ENCODE results near the gene FOXN3. TPM values are rescaled to one million over a fixed set of nuclear protein-coding genes. Genes with fewer than 3 reads are reported as not detected.

Gene FOXN3
- total and polyA plus RNA-seq, 9 donors, result 56.9 to 172 (median 99.2) TPM

DNA sequence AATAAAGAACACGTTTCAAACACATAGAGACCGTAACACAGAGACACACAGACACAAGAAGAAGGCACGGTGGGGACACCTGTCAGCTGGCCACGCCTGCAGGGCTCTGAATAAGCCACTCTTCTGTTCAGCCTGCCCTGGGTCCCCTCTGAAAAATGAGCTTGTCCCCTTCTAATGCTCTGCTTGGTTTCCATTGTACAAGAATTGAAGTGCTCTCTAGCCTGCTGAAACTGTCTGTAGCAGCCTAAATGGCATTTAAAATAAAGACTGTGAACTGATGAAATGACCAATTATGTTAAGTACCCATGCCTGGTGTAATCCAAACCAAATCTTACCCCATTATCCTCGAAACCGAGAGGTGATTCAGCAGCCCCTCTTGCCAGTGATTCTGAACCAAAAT lies 139.8 kb downstream of the FOXN3 start:
- WGBS, 3 donors, result 86 to 96% (median 96%) methylated on average over 6 of the region's 6 CpGs
- H3K4me1 ChIP-seq (ENCODE audit: insufficient read depth), result peaks cover 2% of the 10 kb centered on the region
- no peaks in the 10 kb centered on the region for H3K36me3 ChIP-seq
- DNase-seq, result no peak
- H3K27me3 ChIP-seq, result no peaks in the 10 kb centered on the region
- H3K4me3 ChIP-seq, result no peak overlapping the region
- no peaks in the 10 kb centered on the region for H3K9me3 ChIP-seq
- intact Hi-C loops (cut with DNase I), result no loop called here
- H3K27ac ChIP-seq, result no peak overlapping the region
- TF ChIP-seq, protein P1, sequence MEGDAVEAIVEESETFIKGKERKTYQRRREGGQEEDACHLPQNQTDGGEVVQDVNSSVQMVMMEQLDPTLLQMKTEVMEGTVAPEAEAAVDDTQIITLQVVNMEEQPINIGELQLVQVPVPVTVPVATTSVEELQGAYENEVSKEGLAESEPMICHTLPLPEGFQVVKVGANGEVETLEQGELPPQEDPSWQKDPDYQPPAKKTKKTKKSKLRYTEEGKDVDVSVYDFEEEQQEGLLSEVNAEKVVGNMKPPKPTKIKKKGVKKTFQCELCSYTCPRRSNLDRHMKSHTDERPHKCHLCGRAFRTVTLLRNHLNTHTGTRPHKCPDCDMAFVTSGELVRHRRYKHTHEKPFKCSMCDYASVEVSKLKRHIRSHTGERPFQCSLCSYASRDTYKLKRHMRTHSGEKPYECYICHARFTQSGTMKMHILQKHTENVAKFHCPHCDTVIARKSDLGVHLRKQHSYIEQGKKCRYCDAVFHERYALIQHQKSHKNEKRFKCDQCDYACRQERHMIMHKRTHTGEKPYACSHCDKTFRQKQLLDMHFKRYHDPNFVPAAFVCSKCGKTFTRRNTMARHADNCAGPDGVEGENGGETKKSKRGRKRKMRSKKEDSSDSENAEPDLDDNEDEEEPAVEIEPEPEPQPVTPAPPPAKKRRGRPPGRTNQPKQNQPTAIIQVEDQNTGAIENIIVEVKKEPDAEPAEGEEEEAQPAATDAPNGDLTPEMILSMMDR (IDR thresholded peaks at IDR 0.05), result no peak
- no peak for TF ChIP-seq POLR2A (IDR thresholded peaks at IDR 0.05)
- TF ChIP-seq EP300 (IDR thresholded peaks at IDR 0.05), result no peak

DNA sequence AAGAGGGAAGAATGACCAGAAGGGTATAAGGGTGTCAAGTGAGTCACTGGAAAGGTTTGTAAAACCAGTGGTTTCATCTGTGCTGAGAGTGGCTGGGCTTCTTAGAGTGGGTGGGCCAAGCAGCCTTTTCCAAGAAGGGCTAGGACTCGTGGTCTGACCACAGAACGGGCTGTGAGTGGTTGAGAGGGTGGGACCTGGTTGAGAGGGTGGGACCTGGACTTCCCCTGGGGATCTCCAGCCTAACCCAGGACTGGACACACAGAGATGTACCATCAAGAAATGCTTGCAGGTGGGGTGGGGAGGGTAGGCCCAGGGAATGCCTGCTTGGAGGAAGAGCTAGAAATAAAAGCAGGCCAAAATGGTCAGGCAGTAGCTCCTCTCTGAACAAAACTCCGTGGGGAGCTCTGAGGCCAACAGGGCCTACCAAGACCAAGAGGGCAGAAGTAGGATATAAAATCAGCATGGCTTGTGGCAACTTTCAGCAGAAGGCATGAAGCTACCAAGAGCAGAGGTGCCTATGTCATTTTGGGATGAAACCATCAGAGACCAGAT lies 140.5 kb downstream of the FOXN3 start:
- WGBS, 3 donors, result 81 to 85% (median 84%) methylated on average over 3 of the region's 3 CpGs
- Histone ChIP-seq H3K9me3 (no peaks in the 10 kb centered on the region), H3K27me3 (no peaks in the 10 kb centered on the region), H3K27ac (no peak overlapping the region), H3K4me3 (no peak overlapping the region), H3K4me1 (ENCODE audit: insufficient read depth) (peaks cover 2% of the 10 kb centered on the region), H3K36me3 (no peaks in the 10 kb centered on the region)
- no peak for DNase-seq
- TF ChIP-seq EP300 (IDR thresholded peaks at IDR 0.05) (no peak), POLR2A (IDR thresholded peaks at IDR 0.05) (no peak)
- TF ChIP-seq, protein P1 (IDR thresholded peaks at IDR 0.05), result no peak
- intact Hi-C loops (cut with DNase I), result no loop called here

DNA sequence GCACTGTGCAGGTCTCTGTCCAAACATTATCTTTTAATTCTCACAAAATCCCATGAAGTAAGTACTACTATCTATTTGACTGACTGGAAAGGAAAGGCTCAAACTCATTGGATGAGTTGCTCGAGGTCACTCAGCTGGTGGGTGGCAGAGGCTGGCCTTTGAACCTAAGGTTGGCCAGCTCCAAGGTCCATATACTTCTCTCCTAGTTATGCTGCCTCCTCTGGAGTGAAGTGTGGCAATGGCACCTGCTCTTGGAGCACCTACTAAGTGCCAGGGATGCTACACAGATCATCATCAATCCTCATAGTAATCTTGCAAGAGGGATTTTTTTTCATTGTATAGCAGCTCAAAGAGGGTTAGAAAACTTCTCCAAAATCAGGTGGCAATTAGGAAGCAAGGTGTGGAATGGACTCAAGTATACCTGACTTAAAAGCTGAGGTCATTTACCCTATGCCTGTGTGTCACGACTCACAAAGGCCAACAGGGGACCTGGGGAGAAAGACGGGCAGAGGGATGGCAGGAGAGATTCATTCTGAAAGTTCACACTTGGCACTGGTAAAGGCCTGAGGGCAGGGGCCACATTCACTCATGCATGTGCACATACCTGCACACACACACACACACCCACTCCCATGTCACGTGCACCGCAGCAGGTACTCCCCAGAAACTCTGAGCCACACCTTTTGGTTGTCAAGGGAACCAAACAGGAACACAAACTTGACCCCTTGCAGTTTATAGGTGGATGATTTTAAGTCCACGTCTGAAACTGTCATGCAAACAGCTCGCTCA lies 146.4 kb downstream of the FOXN3 start:
- 87 to 91% (median 87%) methylated on average over 7 of the region's 7 CpGs for WGBS, 3 donors
- Histone ChIP-seq H3K4me1 (ENCODE audit: insufficient read depth) (peaks cover 25% of the 10 kb centered on the region), H3K4me3 (no peak overlapping the region), H3K27me3 (no peaks in the 10 kb centered on the region), H3K36me3 (no peaks in the 10 kb centered on the region), H3K27ac (no peak overlapping the region), H3K9me3 (no peaks in the 10 kb centered on the region)
- intact Hi-C loops (cut with DNase I), result no loop called here
- no peak for DNase-seq
- no peak for TF ChIP-seq POLR2A (IDR thresholded peaks at IDR 0.05)
- no peak for TF ChIP-seq EP300 (IDR thresholded peaks at IDR 0.05)
- TF ChIP-seq, protein P1 (IDR thresholded peaks at IDR 0.05), result no peak

DNA sequence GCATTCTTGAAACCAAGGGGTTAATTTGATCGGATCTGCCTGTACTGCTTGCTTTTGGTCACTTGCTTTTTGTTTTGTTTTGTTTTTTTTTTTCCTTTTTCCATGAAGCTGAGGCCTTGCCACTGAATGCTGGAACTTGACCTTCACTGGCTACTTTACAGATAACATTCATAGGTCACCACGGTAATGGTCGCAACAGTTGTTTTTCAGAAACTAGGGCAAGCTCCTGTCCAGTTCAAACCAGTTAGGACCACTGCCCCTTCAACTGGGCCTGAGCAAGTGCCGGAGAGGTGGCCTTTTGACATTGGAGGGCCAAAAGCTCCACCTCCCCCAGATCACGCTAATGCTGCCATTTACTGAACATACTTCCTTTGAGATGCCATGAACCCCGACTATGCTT lies 147.6 kb downstream of the FOXN3 start:
- peaks cover 28% of the 10 kb centered on the region for H3K4me1 ChIP-seq (ENCODE audit: insufficient read depth)
- no peak for DNase-seq
- no peak for TF ChIP-seq POLR2A (IDR thresholded peaks at IDR 0.05)
- no peak for TF ChIP-seq EP300 (IDR thresholded peaks at IDR 0.05)
- TF ChIP-seq, protein P1 (IDR thresholded peaks at IDR 0.05), result no peak
- H3K4me3 ChIP-seq, result no peak overlapping the region
- no peaks in the 10 kb centered on the region for H3K27me3 ChIP-seq
- H3K27ac ChIP-seq, result peak overlapping the region in 1 of 2 donors; percentile 33
- 21 to 33% (median 27%) methylated on average over 6 of the region's 6 CpGs for WGBS, 3 donors
- no peaks in the 10 kb centered on the region for H3K36me3 ChIP-seq
- no peaks in the 10 kb centered on the region for H3K9me3 ChIP-seq
- intact Hi-C loops (cut with DNase I), result no loop called here

All from ovary (tissue), 9 donors.